ENCODE measurements around the gene ATP1A4.

DNA sequence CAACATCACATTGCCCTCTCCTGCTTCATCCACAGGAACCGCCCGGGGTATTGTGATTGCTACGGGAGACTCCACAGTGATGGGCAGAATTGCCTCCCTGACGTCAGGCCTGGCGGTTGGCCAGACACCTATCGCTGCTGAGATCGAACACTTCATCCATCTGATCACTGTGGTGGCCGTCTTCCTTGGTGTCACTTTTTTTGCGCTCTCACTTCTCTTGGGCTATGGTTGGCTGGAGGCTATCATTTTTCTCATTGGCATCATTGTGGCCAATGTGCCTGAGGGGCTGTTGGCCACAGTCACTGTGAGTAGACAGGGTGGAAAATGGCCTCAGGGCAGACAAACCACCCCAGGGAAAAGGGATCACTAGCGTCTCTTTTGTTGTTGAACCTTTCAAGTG, 12.7 kb downstream of the ATP1A4 start:
- TF ChIP-seq, protein P1, sequence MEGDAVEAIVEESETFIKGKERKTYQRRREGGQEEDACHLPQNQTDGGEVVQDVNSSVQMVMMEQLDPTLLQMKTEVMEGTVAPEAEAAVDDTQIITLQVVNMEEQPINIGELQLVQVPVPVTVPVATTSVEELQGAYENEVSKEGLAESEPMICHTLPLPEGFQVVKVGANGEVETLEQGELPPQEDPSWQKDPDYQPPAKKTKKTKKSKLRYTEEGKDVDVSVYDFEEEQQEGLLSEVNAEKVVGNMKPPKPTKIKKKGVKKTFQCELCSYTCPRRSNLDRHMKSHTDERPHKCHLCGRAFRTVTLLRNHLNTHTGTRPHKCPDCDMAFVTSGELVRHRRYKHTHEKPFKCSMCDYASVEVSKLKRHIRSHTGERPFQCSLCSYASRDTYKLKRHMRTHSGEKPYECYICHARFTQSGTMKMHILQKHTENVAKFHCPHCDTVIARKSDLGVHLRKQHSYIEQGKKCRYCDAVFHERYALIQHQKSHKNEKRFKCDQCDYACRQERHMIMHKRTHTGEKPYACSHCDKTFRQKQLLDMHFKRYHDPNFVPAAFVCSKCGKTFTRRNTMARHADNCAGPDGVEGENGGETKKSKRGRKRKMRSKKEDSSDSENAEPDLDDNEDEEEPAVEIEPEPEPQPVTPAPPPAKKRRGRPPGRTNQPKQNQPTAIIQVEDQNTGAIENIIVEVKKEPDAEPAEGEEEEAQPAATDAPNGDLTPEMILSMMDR (IDR thresholded peaks at IDR 0.05; ENCODE audit: low read depth, low read length, missing input control) = no peak
- TF ChIP-seq, protein P2, sequence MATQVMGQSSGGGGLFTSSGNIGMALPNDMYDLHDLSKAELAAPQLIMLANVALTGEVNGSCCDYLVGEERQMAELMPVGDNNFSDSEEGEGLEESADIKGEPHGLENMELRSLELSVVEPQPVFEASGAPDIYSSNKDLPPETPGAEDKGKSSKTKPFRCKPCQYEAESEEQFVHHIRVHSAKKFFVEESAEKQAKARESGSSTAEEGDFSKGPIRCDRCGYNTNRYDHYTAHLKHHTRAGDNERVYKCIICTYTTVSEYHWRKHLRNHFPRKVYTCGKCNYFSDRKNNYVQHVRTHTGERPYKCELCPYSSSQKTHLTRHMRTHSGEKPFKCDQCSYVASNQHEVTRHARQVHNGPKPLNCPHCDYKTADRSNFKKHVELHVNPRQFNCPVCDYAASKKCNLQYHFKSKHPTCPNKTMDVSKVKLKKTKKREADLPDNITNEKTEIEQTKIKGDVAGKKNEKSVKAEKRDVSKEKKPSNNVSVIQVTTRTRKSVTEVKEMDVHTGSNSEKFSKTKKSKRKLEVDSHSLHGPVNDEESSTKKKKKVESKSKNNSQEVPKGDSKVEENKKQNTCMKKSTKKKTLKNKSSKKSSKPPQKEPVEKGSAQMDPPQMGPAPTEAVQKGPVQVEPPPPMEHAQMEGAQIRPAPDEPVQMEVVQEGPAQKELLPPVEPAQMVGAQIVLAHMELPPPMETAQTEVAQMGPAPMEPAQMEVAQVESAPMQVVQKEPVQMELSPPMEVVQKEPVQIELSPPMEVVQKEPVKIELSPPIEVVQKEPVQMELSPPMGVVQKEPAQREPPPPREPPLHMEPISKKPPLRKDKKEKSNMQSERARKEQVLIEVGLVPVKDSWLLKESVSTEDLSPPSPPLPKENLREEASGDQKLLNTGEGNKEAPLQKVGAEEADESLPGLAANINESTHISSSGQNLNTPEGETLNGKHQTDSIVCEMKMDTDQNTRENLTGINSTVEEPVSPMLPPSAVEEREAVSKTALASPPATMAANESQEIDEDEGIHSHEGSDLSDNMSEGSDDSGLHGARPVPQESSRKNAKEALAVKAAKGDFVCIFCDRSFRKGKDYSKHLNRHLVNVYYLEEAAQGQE (IDR thresholded peaks at IDR 0.05) = no peak
- TF ChIP-seq, protein P3, sequence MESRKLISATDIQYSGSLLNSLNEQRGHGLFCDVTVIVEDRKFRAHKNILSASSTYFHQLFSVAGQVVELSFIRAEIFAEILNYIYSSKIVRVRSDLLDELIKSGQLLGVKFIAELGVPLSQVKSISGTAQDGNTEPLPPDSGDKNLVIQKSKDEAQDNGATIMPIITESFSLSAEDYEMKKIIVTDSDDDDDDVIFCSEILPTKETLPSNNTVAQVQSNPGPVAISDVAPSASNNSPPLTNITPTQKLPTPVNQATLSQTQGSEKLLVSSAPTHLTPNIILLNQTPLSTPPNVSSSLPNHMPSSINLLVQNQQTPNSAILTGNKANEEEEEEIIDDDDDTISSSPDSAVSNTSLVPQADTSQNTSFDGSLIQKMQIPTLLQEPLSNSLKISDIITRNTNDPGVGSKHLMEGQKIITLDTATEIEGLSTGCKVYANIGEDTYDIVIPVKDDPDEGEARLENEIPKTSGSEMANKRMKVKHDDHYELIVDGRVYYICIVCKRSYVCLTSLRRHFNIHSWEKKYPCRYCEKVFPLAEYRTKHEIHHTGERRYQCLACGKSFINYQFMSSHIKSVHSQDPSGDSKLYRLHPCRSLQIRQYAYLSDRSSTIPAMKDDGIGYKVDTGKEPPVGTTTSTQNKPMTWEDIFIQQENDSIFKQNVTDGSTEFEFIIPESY (IDR thresholded peaks at IDR 0.05) = no peak
